GM23248 (cell line): ENCODE measurements around the gene MYH11. TPM values are rescaled to one million over a fixed set of nuclear protein-coding genes. Genes with fewer than 3 reads are reported as not detected.

Experiments used
- DNase-seq: peaks from one replicate; pipeline ENCODE4 v3.0.0-alpha.2; 2015
- H2AFZ ChIP-seq: fragments of 200-600 bp; sonication (generic); 2 replicates; pipeline ENCODE4 v1.6.1; 2016; ENCODE audit warnings: antibody characterized with exemption
- H3F3A ChIP-seq: fragments of 200-600 bp; sonication (generic); 2 replicates; pipeline ENCODE4 v1.6.1; 2016; ENCODE audit warnings: mild to moderate bottlenecking, antibody characterized with exemption, mixed run types; ENCODE audit not compliant: insufficient read depth
- H3K27ac ChIP-seq: fragments of 200-600 bp; sonication (generic); 2 replicates; pipeline ENCODE4 v1.5.1; 2016; ENCODE audit warnings: mild to moderate bottlenecking
- H3K27me3 ChIP-seq: fragments of 200-600 bp; sonication (generic); replicated peaks from 2 replicates; pipeline ENCODE4 v1.6.1; 2016; ENCODE audit warnings: mild to moderate bottlenecking; ENCODE audit not compliant: insufficient read depth
- H3K36me3 ChIP-seq: fragments of 200-600 bp; sonication (generic); 2 replicates; pipeline ENCODE4 v1.6.1; 2016; ENCODE audit warnings: low read depth, mild to moderate bottlenecking
- H3K4me1 ChIP-seq: fragments of 200-600 bp; sonication (generic); 2 replicates; pipeline ENCODE4 v1.6.1; 2016; ENCODE audit warnings: mild to moderate bottlenecking; ENCODE audit not compliant: insufficient read depth
- H3K4me2 ChIP-seq: fragments of 200-600 bp; sonication (generic); one replicate; pipeline ENCODE4 v1.6.1; 2016; ENCODE audit warnings: mild to moderate bottlenecking; ENCODE audit not compliant: unreplicated experiment
- H3K4me3 ChIP-seq: fragments of 200-600 bp; sonication (generic); 2 replicates; pipeline ENCODE4 v1.5.1; 2016; ENCODE audit warnings: mild to moderate bottlenecking
- H3K79me2 ChIP-seq: fragments of 200-600 bp; sonication (generic); 2 replicates; pipeline ENCODE4 v1.6.1; 2016; ENCODE audit warnings: mild to moderate bottlenecking; ENCODE audit not compliant: insufficient read depth
- H3K9ac ChIP-seq: fragments of 200-600 bp; sonication (generic); 2 replicates; pipeline ENCODE4 v1.6.1; 2016; ENCODE audit warnings: mild to moderate bottlenecking
- H3K9me2 ChIP-seq: fragments of 200-600 bp; sonication (generic); 2 replicates; pipeline ENCODE4 v1.6.1; 2016; ENCODE audit warnings: mixed run types, mild to moderate bottlenecking, moderate library complexity; ENCODE audit not compliant: insufficient read depth
- H3K9me3 ChIP-seq: fragments of 200-600 bp; sonication (generic); one replicate; pipeline ENCODE4 v1.6.1; 2017; ENCODE audit warnings: low read depth
- H4K20me1 ChIP-seq: fragments of 200-600 bp; sonication (generic); 2 replicates; pipeline ENCODE4 v1.6.0; 2016; ENCODE audit not compliant: insufficient read depth
- EZH2 ChIP-seq: fragments of 200-600 bp; sonication (generic); IDR thresholded peaks from 2 replicates; pipeline ENCODE4 v1.6.1; 2018; ENCODE audit warnings: antibody characterized with exemption, mild to moderate bottlenecking; ENCODE audit not compliant: insufficient read depth, poor library complexity, severe bottlenecking
- EZH2phosphoT487 ChIP-seq: fragments of 200-600 bp; sonication (generic); IDR thresholded peaks from 2 replicates; pipeline ENCODE4 v1.6.1; 2018; ENCODE audit warnings: antibody characterized with exemption, moderate library complexity, mild to moderate bottlenecking, low read depth; ENCODE audit not compliant: insufficient read depth
- WGBS, 2 experiments: methylation state at CpG; one replicate each; pipeline ENCODE4 v1.1.6; 2015 to 2017; ENCODE audit warnings: low lambda C conversion rate in 2 of 2, low coverage in 1 of 2; ENCODE audit errors: missing lambda C conversion rate in 2 of 2; 5-methylcytosine and 5-hydroxymethylcytosine counted together
- in situ Hi-C: fragments of 300-500 bp; cut with MboI; formaldehyde crosslinking; loops from 2 replicates; pipeline ENCODE4 v1.15.0; 2020
- polyA plus RNA-seq: library from polyadenylated mRNA; unstranded; fragments of >200 nt; fragmentation: Nextera tagmentation; extraction: Ambion mirVana; gene quantifications from 2 replicates; pipeline ENCODE4 v1.2.1, GENCODE V29; 2016
- total RNA-seq: library from RNA; depleted of rRNA; stranded (reverse); fragments of >200 nt; shearing (Covaris generic); gene quantifications from 2 replicates; pipeline ENCODE4 v1.2.3, GENCODE V29; 2014

MYH11 gene
- total and polyA plus RNA-seq, 2 experiments from 2014 or later = 0.79 TPM; not detected in 1

GRCh38 chr16:15897121-15897780, 40.4 kb upstream of the MYH11 start:
- in situ Hi-C loops = no loop called here
- Histone ChIP-seq H3K79me2 (no peaks in the 10 kb centered on the region), H3K4me2 (peak overlapping the region; percentile 49), H3F3A (peaks cover 13% of the 10 kb centered on the region), H3K9ac (0 out of 2 replicates have a peak overlapping the region, but pooled peaks have one; percentile 19), H3K9me3 (no peaks in the 10 kb centered on the region), H3K27me3 (no peaks in the 10 kb centered on the region), H3K36me3 (no peaks in the 10 kb centered on the region), H3K9me2 (no peaks in the 10 kb centered on the region), H3K27ac (peak overlapping the region; percentile 26; the same call in 1 of the 2 replicates), H3K4me1 (peaks cover 23% of the 10 kb centered on the region), H4K20me1 (no peaks in the 10 kb centered on the region), H3K4me3 (no peak overlapping the region), H2AFZ (peak overlapping the region; percentile 69; the same call in 1 of the 2 replicates)
- DNase-seq = peak; percentile 59
- WGBS, 2 experiments = 47 to 53% methylated on average over 8 of the region's 8 CpGs
- no peak for TF ChIP-seq EZH2
- TF ChIP-seq EZH2phosphoT487 = no peak

- no peaks in the 10 kb centered on the region for H3K9me2 ChIP-seq
- H3K27me3 ChIP-seq = no peaks in the 10 kb centered on the region
- no peaks in the 10 kb centered on the region for H3K79me2 ChIP-seq
- H3F3A ChIP-seq = peaks cover 1% of the 10 kb centered on the region
- H2AFZ ChIP-seq = no peak overlapping the region
- no peak overlapping the region for H3K4me2 ChIP-seq
- no peak for DNase-seq
- H3K4me3 ChIP-seq = no peak overlapping the region
- H3K4me1 ChIP-seq = peaks cover 18% of the 10 kb centered on the region
- no peak overlapping the region for H3K9ac ChIP-seq
- in situ Hi-C loops = no loop called here
- 89 to 93% methylated on average over 7 of the region's 7 CpGs for WGBS, 2 experiments
- no peak for TF ChIP-seq EZH2
- no peak for TF ChIP-seq EZH2phosphoT487
- no peaks in the 10 kb centered on the region for H4K20me1 ChIP-seq
- no peaks in the 10 kb centered on the region for H3K9me3 ChIP-seq
- no peak overlapping the region for H3K27ac ChIP-seq
- no peaks in the 10 kb centered on the region for H3K36me3 ChIP-seq
Observed at GRCh38 chr16:15894571-15895374, 37.9 kb upstream of the MYH11 start.

- H3K4me2 ChIP-seq = no peak overlapping the region
- DNase-seq = no peak
- no peak overlapping the region for H2AFZ ChIP-seq
- no peaks in the 10 kb centered on the region for H3K36me3 ChIP-seq
- H3K9me3 ChIP-seq = no peaks in the 10 kb centered on the region
- in situ Hi-C loops = no loop called here
- WGBS, 2 experiments = 88 to 92% methylated on average over 3 of the region's 3 CpGs
- H3K4me1 ChIP-seq = peaks cover 14% of the 10 kb centered on the region
- H3F3A ChIP-seq = 0 out of 2 replicates have a peak, but pooled peaks cover 3% of the 10 kb centered on the region
- H3K9me2 ChIP-seq = no peaks in the 10 kb centered on the region
- H4K20me1 ChIP-seq = no peaks in the 10 kb centered on the region
- H3K4me3 ChIP-seq = no peak overlapping the region
- peaks cover 18% of the 10 kb centered on the region for H3K79me2 ChIP-seq
- H3K9ac ChIP-seq = no peak overlapping the region
- no peak overlapping the region for H3K27ac ChIP-seq
- no peak for TF ChIP-seq EZH2
- H3K27me3 ChIP-seq = no peaks in the 10 kb centered on the region
Observed at GRCh38 chr16:15891508-15891907, 34.7 kb upstream of the MYH11 start.

GRCh38 chr16:15888072-15888976, 31.5 kb upstream of the MYH11 start, which contains the start of gene CEP20:
TSS of gene CEP20 (minus strand) at chr16:15888603. CDS start at chr16:15888585, 18 bp downstream.
- Histone ChIP-seq H3K36me3 (no peaks in the 10 kb centered on the region), H3K9ac (peak within 1 kb of the TSS; percentile 96), H3K79me2 (peaks cover 49% of the 10 kb centered on the region), H3K9me2 (no peaks in the 10 kb centered on the region), H3K4me1 (peaks cover 22% of the 10 kb centered on the region), H3K27me3 (no peaks in the 10 kb centered on the region), H2AFZ (peak within 1 kb of the TSS; percentile 87), H3K4me3 (peak within 1 kb of the TSS; percentile 91), H4K20me1 (no peaks in the 10 kb centered on the region), H3F3A (0 out of 2 replicates have a peak, but pooled peaks cover 3% of the 10 kb centered on the region), H3K4me2 (peak within 1 kb of the TSS; percentile 83), H3K27ac (peak within 1 kb of the TSS; percentile 90), H3K9me3 (no peaks in the 10 kb centered on the region)
- peak; percentile 100 for DNase-seq
- 0 to 1% methylated on average over 40 to 41 of the region's 41 CpGs for whole genome bisulfite sequencing, 2 experiments
- no peak for TF ChIP-seq EZH2phosphoT487
- no peak for TF ChIP-seq EZH2
- in situ Hi-C loops = no loop called here
